VCaP (cell line): ENCODE data around the gene PSPC1.
A peak's percentile ranks its signal among the peaks of the same experiment; 100 is the strongest.

ENCODE experiments used
- H3K27ac ChIP-seq: fragments of 450-650 bp; 2 replicates; pipeline ENCODE4 v1.5.1; 2017
- CTCF ChIP-seq: fragments of 450-650 bp; conservative IDR thresholded peaks from 2 replicates; pipeline ENCODE4 v1.5.1; 2017; ENCODE audit warnings: mild to moderate bottlenecking, moderate library complexity

The PSPC1 gene

GRCh38 chr13:19810151-19810550 lies 27.4 kb upstream of the PSPC1 start:
- no peak for TF ChIP-seq CTCF
- H3K27ac ChIP-seq = no peak overlapping the region

GRCh38 chr13:19805765-19806164 lies 23.0 kb upstream of the PSPC1 start:
- H3K27ac ChIP-seq = no peak overlapping the region
- TF ChIP-seq CTCF = no peak

DNA sequence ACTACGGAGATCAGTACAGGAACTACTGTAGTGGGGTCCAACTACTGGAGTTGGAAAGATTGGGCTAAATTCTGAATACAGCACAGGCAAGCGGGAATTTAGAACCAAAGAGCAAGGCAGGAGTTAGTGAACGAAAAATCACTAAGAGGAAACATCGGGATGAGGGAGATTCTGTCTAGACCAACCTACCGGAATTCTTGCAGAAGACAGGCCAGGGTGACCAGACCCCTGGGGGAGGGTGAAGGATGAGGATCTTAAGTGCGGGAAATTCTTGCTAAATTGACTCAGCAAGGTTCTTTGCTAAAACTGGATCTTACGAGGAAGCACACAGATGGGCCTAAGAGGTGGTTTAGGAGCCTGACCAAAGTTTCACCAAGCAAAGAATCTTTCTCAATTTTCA lies 13.2 kb upstream of the PSPC1 start:
- H3K27ac ChIP-seq = no peak overlapping the region
- TF ChIP-seq CTCF = no peak

GRCh38 chr13:19794631-19795030 lies 11.9 kb upstream of the PSPC1 start:
- peak overlapping the region; percentile 23; the same call in 1 of the 2 replicates for H3K27ac ChIP-seq
- no peak for TF ChIP-seq CTCF

DNA sequence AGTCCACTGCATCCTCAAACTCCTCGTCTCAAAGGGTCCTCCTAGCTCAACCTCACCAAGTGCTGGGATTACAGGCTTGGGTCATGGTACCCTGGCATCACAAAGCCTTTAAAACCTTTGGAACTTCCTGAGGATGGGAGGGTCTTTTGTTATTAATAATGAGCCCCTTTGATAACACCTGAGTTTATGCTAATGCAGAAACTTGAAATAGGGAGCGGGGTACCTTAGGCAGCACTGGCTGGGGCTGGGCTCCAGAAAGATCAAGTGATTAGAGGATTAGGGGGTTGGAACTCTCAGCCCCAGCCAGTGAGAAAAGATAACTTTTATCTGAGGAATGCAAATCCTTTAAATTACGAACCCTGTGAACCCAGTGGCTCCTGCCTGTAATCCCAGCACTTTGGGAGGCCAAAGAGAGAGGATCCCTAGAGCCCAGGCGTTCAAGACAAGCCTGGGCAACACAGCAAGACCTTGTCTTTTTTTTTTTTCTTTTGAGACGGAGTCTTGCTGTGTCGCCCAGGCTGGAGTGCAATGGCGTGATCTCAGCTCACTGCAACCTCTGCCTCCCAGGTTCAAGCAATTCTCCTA lies 9.3 kb upstream of the PSPC1 start:
- H3K27ac ChIP-seq = no peak overlapping the region
- TF ChIP-seq CTCF = no peak

GRCh38 chr13:19782049-19782726 lies 557 bp downstream of the PSPC1 start:
- no peak for TF ChIP-seq CTCF

GRCh38 chr13:19781526-19781925 lies 1.2 kb downstream of the PSPC1 start:
- TF ChIP-seq CTCF = no peak
- H3K27ac ChIP-seq = peak overlapping the region; percentile 97

More at GRCh38 chr13:19782049-19782726, 557 bp downstream of the PSPC1 start:
- peak overlapping the region; percentile 97 for H3K27ac ChIP-seq

DNA sequence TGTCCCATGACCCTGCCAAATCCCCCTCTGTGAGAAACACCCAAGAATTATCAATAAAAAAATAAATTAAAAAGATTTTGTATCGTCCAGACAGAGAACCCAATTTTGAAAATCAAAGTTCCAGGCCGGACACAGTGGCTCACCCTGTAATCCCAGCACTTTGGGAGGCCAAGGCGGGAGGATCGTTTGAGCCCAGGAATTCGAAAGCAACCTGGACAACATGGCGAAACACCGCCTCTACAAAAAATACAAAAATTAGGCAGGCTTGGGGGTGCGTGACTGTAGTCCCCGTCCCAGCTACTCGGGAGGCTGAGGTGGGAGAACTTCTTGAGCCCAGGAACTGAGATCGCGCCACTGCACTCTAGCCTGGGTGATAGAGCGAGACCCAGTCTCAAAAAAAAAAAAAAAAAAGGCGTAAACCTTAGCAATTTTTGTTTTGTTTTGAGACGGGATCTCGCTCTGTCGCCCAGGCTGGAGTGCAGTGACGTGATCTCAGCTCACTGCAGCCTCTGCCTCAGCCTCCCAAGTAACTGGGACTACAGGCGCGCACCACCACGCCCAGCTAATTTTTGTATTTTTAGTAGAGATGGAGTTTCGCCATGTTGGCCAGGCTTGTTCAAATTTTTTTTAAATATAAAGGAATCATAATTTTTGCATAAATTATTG lies 1.9 kb downstream of the PSPC1 start:
- peak overlapping the region; percentile 97 for H3K27ac ChIP-seq
